Measurements from ENCODE around the gene TUBB6.

TUBB6 gene

GRCh38 chr18:12342661-12343060, 34.6 kb downstream of the TUBB6 start:
- no peak for TF ChIP-seq CTCF (IDR thresholded peaks at IDR 0.05; ENCODE audit: low read depth, low read length)
- no peak for DNase-seq (ENCODE audit: extremely low read depth, low read depth)

DNA sequence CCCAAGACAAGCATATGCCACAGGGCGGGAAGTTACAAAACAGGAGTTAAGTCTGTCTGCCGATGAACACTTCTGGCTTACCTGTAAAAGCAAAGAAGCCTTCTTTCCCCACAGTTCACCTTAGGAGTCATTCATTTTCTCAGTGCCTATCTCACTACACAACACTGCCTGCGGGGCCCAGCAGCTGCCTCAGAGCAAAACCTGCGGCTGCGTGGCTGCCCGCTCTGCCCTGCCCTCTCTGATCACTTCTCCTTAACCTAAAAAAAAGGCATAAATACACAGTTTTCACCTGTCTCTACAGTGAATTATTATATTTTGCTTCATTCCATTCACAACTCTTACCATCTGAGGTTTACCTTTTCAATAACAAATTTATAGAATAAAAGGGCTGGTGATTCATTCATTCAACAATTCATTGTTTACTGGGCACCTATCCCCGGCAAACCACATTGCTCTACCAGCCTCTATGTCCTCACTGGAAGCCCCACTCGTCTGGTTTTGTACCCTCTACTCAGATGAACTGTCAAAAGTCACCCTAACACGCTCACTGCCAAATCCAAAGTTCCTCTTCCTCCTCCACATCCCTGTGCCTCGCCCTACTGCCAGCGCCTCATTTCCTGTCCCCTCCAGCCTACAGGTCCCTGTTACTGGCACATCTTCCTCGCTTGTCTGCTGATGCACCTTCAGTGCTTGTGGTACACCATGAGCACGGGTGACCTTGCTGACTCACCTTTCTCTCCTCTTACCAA, 37.6 kb downstream of the TUBB6 start:
- DNase-seq (ENCODE audit: extremely low read depth, low read depth): no peak
- no peak for TF ChIP-seq CTCF (IDR thresholded peaks at IDR 0.05; ENCODE audit: low read depth, low read length)

- TF ChIP-seq CTCF (IDR thresholded peaks at IDR 0.05; ENCODE audit: low read depth, low read length): no peak
- no peak for DNase-seq (ENCODE audit: extremely low read depth, low read depth)
These were observed 38.2 kb downstream of the TUBB6 start for GRCh38 chr18:12346240-12346565.

DNA sequence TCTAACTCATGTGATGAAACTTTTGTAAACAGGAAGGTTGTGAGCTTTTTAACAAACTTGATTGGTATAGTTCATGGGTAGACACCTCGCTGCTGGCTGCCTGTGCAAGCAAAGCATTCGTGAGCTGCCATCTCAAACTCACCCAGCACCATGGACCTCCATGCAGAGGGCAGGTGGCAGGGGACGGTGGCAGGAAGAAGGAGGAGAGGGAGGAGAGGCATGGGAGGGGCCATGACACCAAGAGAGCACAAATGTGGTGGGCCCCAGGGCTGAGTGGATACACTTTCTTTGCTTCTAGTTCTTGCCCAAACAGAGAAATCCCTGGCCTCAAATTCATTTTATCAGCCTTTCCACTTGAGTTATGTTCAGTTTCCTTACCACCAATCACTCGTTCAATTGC, 39.9 kb downstream of the TUBB6 start:
- TF ChIP-seq CTCF (IDR thresholded peaks at IDR 0.05; ENCODE audit: low read depth, low read length): no peak
- DNase-seq (ENCODE audit: extremely low read depth, low read depth): no peak

DNA sequence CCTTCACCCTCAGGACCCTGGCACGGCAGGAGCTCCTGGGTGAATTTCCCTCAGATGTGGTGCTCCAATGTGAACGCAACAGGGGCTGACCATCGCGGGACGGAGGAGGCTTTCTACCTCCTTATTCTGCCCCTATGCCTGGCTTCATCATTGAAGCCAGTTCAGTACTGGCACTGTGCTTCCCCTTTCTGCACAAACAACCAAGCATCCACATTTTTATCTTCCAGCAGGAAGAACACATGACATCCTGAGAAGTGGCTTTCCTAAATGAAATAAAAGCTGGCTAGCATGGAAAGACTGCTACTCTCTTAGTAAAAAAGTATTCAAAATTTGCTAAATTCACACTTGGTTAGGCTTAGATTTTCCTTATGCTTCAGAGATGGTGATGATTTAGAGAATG, 44.1 kb downstream of the TUBB6 start:
- no peak for TF ChIP-seq CTCF (IDR thresholded peaks at IDR 0.05; ENCODE audit: low read depth, low read length)
- DNase-seq (ENCODE audit: extremely low read depth, low read depth): no peak

- TF ChIP-seq CTCF (IDR thresholded peaks at IDR 0.05; ENCODE audit: low read depth, low read length): no peak
- DNase-seq (ENCODE audit: extremely low read depth, low read depth): no peak
These were observed 51.5 kb downstream of the TUBB6 start for GRCh38 chr18:12359515-12359927.

DNA sequence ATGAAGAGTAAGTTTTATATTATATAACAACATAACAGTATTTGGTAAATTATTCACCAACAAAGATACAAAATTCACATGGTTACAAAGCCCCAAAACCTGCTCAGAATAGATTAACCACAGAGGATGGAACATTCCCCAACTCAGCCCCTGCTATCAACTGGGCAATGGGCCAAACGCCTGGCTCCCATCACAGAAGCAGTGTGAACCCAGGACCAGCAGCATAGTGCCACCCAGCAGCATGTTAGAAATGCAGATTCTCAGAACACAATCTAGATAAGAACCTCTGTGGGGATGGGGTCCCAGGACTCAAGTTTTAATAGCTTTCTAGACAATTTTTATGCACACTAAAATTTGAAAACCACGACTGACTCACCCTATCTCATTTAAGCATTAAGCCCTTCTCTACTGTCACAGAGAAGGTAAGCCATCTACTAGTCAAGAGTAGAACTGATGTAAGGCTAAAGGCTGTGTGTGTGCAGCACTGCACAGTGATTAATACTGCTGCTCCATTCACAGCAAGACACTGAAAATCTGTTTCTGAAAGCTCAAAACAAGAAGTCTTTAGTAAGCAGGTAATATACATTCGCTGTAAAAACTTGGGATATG, 53.8 kb downstream of the TUBB6 start:
- no peak for TF ChIP-seq CTCF (IDR thresholded peaks at IDR 0.05; ENCODE audit: low read depth, low read length)
- no peak for DNase-seq (ENCODE audit: extremely low read depth, low read depth)

Data from AG09319 (cell line).